LNCAP (cell line): Measurements from ENCODE around the gene XPR1.

Source experiments
- TF ChIP-seq, protein P1 (sequence below): fragments of 450-650 bp; IDR thresholded peaks from 2 replicates; pipeline ENCODE4 v1.5.1; 2017; ENCODE audit warnings: mild to moderate bottlenecking

XPR1 gene

DNA sequence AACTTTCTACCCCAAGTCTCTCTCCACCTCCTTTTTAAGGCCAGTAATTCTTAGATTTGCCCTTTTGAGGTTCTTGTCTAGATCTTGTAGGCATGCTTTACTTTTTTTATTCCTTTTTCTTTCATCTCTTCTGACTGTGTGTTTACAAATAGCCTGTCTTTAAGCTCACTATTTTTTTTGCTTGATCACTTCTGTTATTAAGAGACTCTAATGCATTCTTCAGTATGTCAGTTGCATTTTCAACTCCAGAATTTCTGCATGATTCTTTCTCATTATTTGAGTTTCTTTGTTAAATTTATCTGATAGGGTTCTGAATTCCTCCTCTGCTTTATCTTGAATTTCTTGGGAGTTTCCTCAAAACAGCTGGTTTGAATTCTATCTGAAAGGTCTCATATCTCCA lies 30.9 kb downstream of the XPR1 start:
- TF ChIP-seq, protein P1, sequence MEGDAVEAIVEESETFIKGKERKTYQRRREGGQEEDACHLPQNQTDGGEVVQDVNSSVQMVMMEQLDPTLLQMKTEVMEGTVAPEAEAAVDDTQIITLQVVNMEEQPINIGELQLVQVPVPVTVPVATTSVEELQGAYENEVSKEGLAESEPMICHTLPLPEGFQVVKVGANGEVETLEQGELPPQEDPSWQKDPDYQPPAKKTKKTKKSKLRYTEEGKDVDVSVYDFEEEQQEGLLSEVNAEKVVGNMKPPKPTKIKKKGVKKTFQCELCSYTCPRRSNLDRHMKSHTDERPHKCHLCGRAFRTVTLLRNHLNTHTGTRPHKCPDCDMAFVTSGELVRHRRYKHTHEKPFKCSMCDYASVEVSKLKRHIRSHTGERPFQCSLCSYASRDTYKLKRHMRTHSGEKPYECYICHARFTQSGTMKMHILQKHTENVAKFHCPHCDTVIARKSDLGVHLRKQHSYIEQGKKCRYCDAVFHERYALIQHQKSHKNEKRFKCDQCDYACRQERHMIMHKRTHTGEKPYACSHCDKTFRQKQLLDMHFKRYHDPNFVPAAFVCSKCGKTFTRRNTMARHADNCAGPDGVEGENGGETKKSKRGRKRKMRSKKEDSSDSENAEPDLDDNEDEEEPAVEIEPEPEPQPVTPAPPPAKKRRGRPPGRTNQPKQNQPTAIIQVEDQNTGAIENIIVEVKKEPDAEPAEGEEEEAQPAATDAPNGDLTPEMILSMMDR: no peak

DNA sequence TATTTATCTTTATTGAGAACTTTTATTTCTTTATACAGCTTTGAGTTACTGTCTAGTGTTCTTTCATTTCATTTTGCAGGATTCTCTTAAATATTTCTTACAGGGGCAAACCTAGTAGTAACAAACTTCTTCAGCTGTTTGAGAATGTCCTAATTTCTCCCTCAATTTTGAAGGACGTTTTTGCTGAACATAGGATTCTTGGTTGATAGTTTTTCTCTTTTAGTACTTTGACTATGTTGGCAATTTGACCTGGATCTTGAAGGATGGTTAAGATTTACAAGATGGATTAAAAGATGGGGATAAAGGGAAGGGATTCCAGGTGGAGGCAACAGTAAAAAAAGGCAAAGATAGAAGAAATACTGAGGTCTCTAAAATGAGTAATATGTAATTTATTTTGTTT lies 38.9 kb downstream of the XPR1 start:
- TF ChIP-seq, protein P1: no peak

DNA sequence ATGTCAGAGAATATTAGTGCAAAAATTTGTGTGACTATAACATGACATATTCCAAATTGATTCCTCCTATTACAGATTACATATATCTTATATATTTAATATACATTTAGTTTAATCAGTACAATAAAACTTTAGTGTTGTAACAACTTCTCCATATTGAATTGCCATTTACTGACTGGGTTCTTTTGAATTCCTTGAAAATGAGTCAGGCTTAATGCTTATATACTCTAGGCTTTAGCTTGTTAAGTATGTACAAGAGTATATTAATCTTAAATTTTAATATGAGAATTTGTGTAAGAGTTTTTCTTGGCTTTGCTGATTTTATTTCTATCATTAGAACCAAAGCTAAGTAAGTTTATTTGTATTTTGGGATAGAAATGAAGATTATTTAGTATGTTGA lies 40.3 kb downstream of the XPR1 start:
- TF ChIP-seq, protein P1: no peak

DNA sequence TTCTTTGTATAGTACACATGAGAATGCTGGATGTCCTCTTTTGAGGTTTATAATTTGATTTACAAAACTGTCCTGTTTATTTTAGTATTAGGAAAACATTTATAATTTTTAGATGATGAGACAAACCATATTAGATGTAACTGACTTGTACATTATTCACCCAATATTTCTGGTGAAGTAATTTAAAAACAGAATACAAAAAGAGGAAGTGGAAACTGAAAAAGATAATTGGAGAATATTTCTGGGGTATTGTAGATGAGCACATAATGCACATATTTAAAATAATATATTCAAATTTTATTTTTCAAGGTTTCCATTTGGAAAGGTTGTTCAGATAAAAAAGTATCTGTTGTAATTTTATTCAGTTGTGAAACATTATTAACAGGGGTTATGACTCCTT lies 40.7 kb downstream of the XPR1 start:
- TF ChIP-seq, protein P1: no peak

DNA sequence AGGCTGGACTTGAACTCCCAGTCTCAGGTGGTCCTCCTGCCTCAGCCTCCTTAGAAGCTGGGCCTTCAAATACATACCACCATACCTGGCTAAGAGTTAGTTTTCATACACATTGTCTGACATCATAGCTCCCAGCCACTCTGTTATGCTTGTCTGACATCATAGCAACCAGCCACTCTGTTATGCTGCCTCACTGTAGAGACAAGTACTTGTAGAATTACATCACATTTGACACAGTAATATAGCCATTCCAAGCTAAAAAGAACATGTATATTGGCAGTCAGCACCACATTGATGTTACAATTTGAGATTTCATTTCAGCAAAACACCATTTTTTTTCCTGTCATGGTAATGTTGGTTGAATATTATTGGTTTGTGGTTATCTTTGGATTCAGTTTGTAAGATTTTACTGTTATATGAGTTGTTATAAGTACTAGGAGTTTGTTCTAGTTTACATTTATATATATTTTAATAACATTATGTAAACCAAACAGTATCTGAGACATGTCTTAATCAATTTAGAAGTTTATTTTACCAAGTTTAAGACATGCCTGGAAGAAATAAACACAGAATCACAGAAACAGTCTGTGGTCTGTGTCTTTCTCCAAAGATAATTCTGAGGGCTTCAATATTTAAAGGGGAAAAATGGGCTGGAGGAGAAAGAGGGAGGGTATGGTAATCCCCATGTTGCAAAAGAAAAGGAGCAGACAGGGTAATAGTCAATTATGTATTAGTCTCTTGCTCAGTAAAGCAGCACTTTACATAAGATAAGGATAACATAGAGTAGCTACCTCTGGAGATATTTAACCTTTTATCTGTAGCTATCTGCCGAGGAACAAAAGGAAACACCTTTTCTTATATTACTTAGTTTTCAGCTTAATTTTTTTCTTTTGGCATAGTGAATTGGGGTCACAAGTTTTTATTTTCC lies 43.0 kb downstream of the XPR1 start:
- TF ChIP-seq, protein P1: no peak

DNA sequence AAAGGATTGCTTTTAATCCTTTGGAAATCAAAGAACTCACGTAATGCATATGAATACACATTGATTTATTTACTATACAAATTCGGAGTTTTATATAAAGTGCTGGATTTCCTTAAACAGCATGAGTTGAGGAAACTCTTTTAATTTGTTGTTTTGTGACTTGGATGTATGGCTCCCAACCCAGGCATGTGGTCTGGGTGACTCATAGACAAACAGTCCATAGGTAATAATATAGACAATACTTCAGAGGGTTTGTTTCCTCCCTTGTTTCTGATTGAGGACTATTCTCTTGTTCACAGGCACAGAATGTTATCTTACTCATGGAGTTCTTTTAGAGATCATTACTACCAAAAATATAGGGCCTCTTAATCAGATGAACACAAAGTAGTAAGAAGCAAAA lies 43.8 kb downstream of the XPR1 start:
- TF ChIP-seq, protein P1: no peak

DNA sequence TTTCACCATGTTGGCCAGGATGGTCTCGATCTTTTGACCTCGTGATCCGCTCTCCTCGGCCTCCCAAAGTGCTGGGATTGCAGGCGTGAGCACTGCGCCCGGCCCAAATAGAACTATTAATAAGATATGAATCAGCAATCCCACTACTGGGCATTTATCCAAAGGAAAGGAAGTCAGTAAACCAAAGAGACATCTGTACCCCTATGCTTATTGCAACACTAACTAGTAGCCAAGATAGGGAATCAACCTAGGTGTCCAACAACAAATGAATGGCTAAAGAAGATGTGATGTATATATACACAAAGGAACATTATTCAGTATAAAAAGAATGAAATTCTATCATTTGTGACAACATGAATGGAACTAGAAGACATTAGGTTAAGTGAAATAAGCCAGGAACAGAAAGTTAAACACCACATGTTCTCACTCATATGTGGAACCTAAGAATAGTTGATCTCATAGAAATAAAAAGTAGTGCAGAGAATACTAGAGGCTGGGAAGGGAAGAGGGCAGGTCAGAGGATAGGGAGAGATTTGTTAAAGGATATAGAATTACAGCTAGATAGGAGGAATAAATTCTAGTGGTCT lies 48.8 kb downstream of the XPR1 start:
- TF ChIP-seq, protein P1: no peak
